Keratinocyte (primary cell): ENCODE data around the gene RBMS3. TPM values are rescaled to one million over a fixed set of nuclear protein-coding genes. Genes with fewer than 3 reads are reported as not detected.

ENCODE experiments used
- DNase-seq: peaks from one replicate; pipeline ENCODE4 v3.0.0-alpha.2; 2011; ENCODE audit warnings: low read depth, missing footprints, low spot score
- FAIRE-seq: peaks from 2 replicates; lab custom pipeline; 2011; peaks lifted over from hg19 to GRCh38; lab: Jason Lieb, UNC
- H2AFZ ChIP-seq: 2 replicates; pipeline ENCODE4 v1.6.0; 2012; ENCODE audit warnings: low read length, control low read depth, inconsistent platforms; ENCODE audit not compliant: control insufficient read depth
- H3K27ac ChIP-seq: 2 replicates; pipeline ENCODE4 v1.5.1; 2011; ENCODE audit warnings: low read length; ENCODE audit not compliant: control insufficient read depth, insufficient read depth
- H3K27me3 ChIP-seq: 3 replicates; pipeline ENCODE4 v1.6.0; 2011; ENCODE audit warnings: low read length; ENCODE audit not compliant: control insufficient read depth, insufficient read depth; ENCODE audit errors: extremely low read depth
- H3K36me3 ChIP-seq, 2 experiments: 2 replicates in 1 of 2; 3 replicates in 1 of 2; pipeline ENCODE4 v1.5.1; 2011; ENCODE audit warnings: low read length in 2 of 2, mild to moderate bottlenecking in 1 of 2; ENCODE audit not compliant: control insufficient read depth in 2 of 2, insufficient read depth in 2 of 2; ENCODE audit errors: extremely low read depth in 1 of 2
- H3K4me1 ChIP-seq: 3 replicates; pipeline ENCODE4 v1.5.1; 2011; ENCODE audit warnings: low read length; ENCODE audit not compliant: control insufficient read depth, insufficient read depth; ENCODE audit errors: extremely low read depth
- H3K4me2 ChIP-seq: 3 replicates; pipeline ENCODE4 v1.6.0; 2011; ENCODE audit warnings: low read depth, low read length; ENCODE audit not compliant: control insufficient read depth, insufficient read depth; ENCODE audit errors: extremely low read depth
- H3K4me3 ChIP-seq, 3 experiments: fragments of 200-600 bp in 1 of 3; sonication (generic) in 1 of 3; 2 replicates in 2 of 3; 3 replicates in 1 of 3; pipeline ENCODE4 v1.5.1; 2011 to 2016; ENCODE audit warnings: low read length in 3 of 3, mild to moderate bottlenecking in 3 of 3, control low read depth in 2 of 3, inconsistent platforms in 1 of 3, low read depth in 1 of 3, mixed read lengths in 1 of 3, mixed run types in 1 of 3, moderate library complexity in 1 of 3; ENCODE audit not compliant: control insufficient read depth in 2 of 3, insufficient read depth in 2 of 3; ENCODE audit errors: extremely low read depth in 1 of 3
- H3K79me2 ChIP-seq: 2 replicates; pipeline ENCODE4 v1.6.0; 2012; ENCODE audit warnings: low read length; ENCODE audit not compliant: control insufficient read depth, insufficient read depth
- H3K9ac ChIP-seq: 3 replicates; pipeline ENCODE4 v1.6.0; 2011; ENCODE audit warnings: low read length; ENCODE audit not compliant: control insufficient read depth, insufficient read depth; ENCODE audit errors: extremely low read depth
- H3K9me1 ChIP-seq: 3 replicates; pipeline ENCODE4 v1.6.0; 2011; ENCODE audit warnings: low read length; ENCODE audit not compliant: control insufficient read depth, insufficient read depth; ENCODE audit errors: extremely low read depth
- H3K9me3 ChIP-seq: 2 replicates; pipeline ENCODE4 v1.5.1; 2012; ENCODE audit warnings: low read depth, low read length; ENCODE audit not compliant: control insufficient read depth
- H4K20me1 ChIP-seq: 3 replicates; pipeline ENCODE4 v1.6.0; 2011; ENCODE audit warnings: low read length; ENCODE audit not compliant: control insufficient read depth, insufficient read depth; ENCODE audit errors: extremely low read depth
- EZH2 ChIP-seq: IDR thresholded peaks from one replicate; pipeline ENCODE4 v1.6.1; 2012; ENCODE audit warnings: inconsistent platforms, mild to moderate bottlenecking, low read length, moderate library complexity
- dilution Hi-C: fragments of 300-500 bp; cut with MboI; formaldehyde crosslinking; loops from one replicate; pipeline ENCODE4 v1.7.0; 2020; ENCODE audit warnings: low sequenced_read_pairs; ENCODE audit not compliant: extremely low pct_ligation_motif_present
- polyA plus RNA-seq, 5 experiments: library from polyadenylated mRNA; depleted of rRNA in 3 of 5; stranded (reverse) in 3 of 5; stranded (forward) in 1 of 5; unstranded in 1 of 5; fragments of >200 nt; gene quantifications; 1 replicate in 1 of 5; 2 replicates in 3 of 5; 3 replicates in 1 of 5; pipeline versions ENCODE4 v1.2.1 to v1.2.3, GENCODE V29; 2011 to 2012; ENCODE audit warnings: missing spikeins in 2 of 5, low read depth in 1 of 5, low replicate concordance in 1 of 5
- TF ChIP-seq, protein P1 (sequence below), 3 experiments: IDR thresholded peaks in 1 of 3; conservative IDR thresholded peaks in 1 of 3; optimal IDR thresholded peaks in 1 of 3; 2 replicates in 2 of 3; 3 replicates in 1 of 3; pipeline versions ENCODE3 to v1.5.1; 2011; ENCODE audit warnings: low read length in 3 of 3, mild to moderate bottlenecking in 3 of 3, moderate library complexity in 2 of 3, control low read depth in 1 of 3, inconsistent platforms in 1 of 3; ENCODE audit not compliant: insufficient read depth in 2 of 3; ENCODE audit errors: extremely low read depth in 1 of 3

RBMS3 gene
- polyA plus RNA-seq, 1 donor (not counting 4 experiments of a cell fraction or from before 2014, with no cell fraction given), result 2.3 TPM

DNA sequence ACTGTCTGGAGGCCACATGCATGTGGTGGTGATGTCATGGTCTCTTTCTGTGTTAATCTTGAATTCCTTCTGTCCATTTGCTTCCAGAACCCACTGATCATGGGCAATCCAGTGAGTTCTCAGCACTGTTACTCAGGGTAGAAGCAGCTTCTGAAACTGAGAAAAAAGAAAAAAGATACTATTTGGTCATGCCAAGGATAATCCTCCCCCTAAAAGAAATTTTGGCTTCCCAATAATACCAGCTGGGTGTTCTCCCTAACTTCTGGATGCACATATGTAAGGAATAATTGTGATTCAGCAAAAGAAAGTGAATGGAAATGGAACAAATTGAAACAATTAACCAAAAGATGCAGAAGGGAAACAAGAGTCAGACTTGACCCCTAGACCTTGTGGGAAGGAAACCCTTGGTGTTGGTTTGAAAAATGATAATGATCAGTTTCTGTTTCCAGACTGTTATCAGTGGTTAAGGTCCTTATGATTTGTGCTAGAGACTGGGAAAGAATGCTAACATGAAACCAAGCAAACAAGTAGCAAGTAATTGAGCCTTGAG is 92.3 kb downstream of the RBMS3 start:
- Histone ChIP-seq H3K4me3 (no peak overlapping the region), H3K4me1 (no peaks in the 10 kb centered on the region), H3K27me3 (no peaks in the 10 kb centered on the region), H3K9me3 (no peaks in the 10 kb centered on the region), H3K9me1 (no peaks in the 10 kb centered on the region), H2AFZ (no peak overlapping the region), H3K27ac (no peak overlapping the region), H4K20me1 (no peaks in the 10 kb centered on the region), H3K79me2 (no peaks in the 10 kb centered on the region), H3K36me3 (no peaks in the 10 kb centered on the region), H3K9ac (no peak overlapping the region), H3K4me2 (no peak overlapping the region)
- TF ChIP-seq, protein P1, sequence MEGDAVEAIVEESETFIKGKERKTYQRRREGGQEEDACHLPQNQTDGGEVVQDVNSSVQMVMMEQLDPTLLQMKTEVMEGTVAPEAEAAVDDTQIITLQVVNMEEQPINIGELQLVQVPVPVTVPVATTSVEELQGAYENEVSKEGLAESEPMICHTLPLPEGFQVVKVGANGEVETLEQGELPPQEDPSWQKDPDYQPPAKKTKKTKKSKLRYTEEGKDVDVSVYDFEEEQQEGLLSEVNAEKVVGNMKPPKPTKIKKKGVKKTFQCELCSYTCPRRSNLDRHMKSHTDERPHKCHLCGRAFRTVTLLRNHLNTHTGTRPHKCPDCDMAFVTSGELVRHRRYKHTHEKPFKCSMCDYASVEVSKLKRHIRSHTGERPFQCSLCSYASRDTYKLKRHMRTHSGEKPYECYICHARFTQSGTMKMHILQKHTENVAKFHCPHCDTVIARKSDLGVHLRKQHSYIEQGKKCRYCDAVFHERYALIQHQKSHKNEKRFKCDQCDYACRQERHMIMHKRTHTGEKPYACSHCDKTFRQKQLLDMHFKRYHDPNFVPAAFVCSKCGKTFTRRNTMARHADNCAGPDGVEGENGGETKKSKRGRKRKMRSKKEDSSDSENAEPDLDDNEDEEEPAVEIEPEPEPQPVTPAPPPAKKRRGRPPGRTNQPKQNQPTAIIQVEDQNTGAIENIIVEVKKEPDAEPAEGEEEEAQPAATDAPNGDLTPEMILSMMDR (optimal IDR thresholded peaks at IDR 0.05 in 1 of 3, IDR thresholded peaks at IDR 0.05 in 1 of 3, conservative IDR thresholded peaks at IDR 0.05 in 1 of 3; ENCODE audit: extremely low read depth in 1 of 3, insufficient read depth in 2 of 3, low read length in 3 of 3), result no peak
- TF ChIP-seq EZH2, result no peak
- no peak for DNase-seq
- no peak for FAIRE-seq
- dilution Hi-C loops, result no loop called here

DNA sequence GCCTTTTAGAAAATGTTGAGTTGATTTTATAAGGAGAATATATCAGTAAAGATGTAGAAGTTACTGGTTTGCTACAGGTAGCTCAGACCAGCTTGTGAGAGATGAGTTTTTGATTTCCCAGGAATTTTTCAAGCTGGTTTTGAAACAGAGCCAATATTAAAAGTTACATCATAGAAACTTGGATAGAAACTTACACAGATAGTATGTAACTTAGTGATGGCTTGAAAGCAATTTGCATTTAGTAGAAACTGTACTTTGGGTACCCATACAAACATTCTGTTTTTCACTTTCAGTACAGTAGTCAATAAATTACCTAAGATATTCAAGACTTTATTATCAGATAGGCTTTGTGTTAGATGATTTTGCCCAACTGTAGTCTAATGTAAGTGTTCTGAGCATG is 93.4 kb downstream of the RBMS3 start:
- FAIRE-seq, result no peak
- Histone ChIP-seq H3K27me3 (no peaks in the 10 kb centered on the region), H3K27ac (no peak overlapping the region), H3K9me3 (no peaks in the 10 kb centered on the region), H3K4me2 (no peak overlapping the region), H4K20me1 (no peaks in the 10 kb centered on the region), H3K36me3 (no peaks in the 10 kb centered on the region), H3K9me1 (no peaks in the 10 kb centered on the region), H3K4me3 (no peak overlapping the region), H3K9ac (no peak overlapping the region), H3K79me2 (no peaks in the 10 kb centered on the region), H3K4me1 (no peaks in the 10 kb centered on the region), H2AFZ (no peak overlapping the region)
- no peak for DNase-seq
- TF ChIP-seq, protein P1 (optimal IDR thresholded peaks at IDR 0.05 in 1 of 3, IDR thresholded peaks at IDR 0.05 in 1 of 3, conservative IDR thresholded peaks at IDR 0.05 in 1 of 3; ENCODE audit: extremely low read depth in 1 of 3, insufficient read depth in 2 of 3, low read length in 3 of 3), result no peak
- TF ChIP-seq EZH2, result no peak
- dilution Hi-C loops, result no loop called here
